Breast epithelium (tissue), 4 donors: ENCODE results near the gene LTO1. TPM values are rescaled to one million over a fixed set of nuclear protein-coding genes. Genes with fewer than 3 reads are reported as not detected.

ENCODE experiments used
- DNase-seq, 2 donors: peaks; one replicate each; pipeline ENCODE4 v3.0.0-alpha.2; 2019; ENCODE audit warnings: low spot score in 2 of 2
- H3K27ac ChIP-seq, 2 donors: fragments of 200-600 bp; sonication (generic) in 1 of 2; one replicate each; pipeline ENCODE4 v1.5.1; 2016 to 2019; ENCODE audit warnings: mild to moderate bottlenecking in 1 of 2
- H3K27me3 ChIP-seq, 2 donors: fragments of 200-600 bp; sonication (generic) in 1 of 2; one replicate each; pipeline versions ENCODE4 v1.5.1 to v1.6.0; 2017 to 2019; ENCODE audit warnings: control low read depth in 1 of 2, mild to moderate bottlenecking in 1 of 2
- H3K36me3 ChIP-seq: fragments of 200-600 bp; one replicate; pipeline ENCODE4 v1.5.1; 2019
- H3K4me1 ChIP-seq, 2 donors: fragments of 200-600 bp; sonication (generic); one replicate each; pipeline ENCODE4 v1.5.1; 2016 to 2019; ENCODE audit warnings: control low read depth in 1 of 2
- H3K4me3 ChIP-seq, 3 donors: fragments of 200-600 bp; sonication (generic); 1 replicate in 2 of 3; 2 replicates in 1 of 3; pipeline ENCODE4 v1.5.1; 2016 to 2019; ENCODE audit warnings: mild to moderate bottlenecking in 3 of 3, moderate library complexity in 2 of 3
- H3K9me3 ChIP-seq, 2 donors: fragments of 200-600 bp; sonication (generic) in 1 of 2; one replicate each; pipeline ENCODE4 v1.5.1; 2016 to 2019; ENCODE audit warnings: control low read depth in 1 of 2
- POLR2A ChIP-seq: fragments of 450-650 bp; IDR thresholded peaks from one replicate; pipeline ENCODE4 v1.6.1; 2016; ENCODE audit warnings: antibody characterized with exemption, mild to moderate bottlenecking, moderate library complexity
- POLR2AphosphoS5 ChIP-seq, 3 donors: sonication (generic); formaldehyde crosslinking; IDR thresholded peaks; one replicate each; pipeline ENCODE4 v1.6.1; 2017; ENCODE audit warnings: antibody characterized with exemption in 3 of 3
- intact Hi-C: fragments of 100-400 bp; cut with DNase I; formaldehyde crosslinking; loops from one replicate; pipeline ENCODE4 v1.15.1; 2023; ENCODE audit warnings: low total_unique reads
- total RNA-seq, 3 donors: library from RNA; depleted of rRNA; stranded (reverse); fragments of >200 nt; gene quantifications; one replicate each; pipeline ENCODE4 v1.1.0, GENCODE V29; 2016
- TF ChIP-seq, protein P1 (sequence below), 3 donors: fragments of 450-650 bp; IDR thresholded peaks; one replicate each; pipeline ENCODE4 v1.5.1; 2016 to 2017; ENCODE audit warnings: antibody characterized with exemption in 3 of 3, mild to moderate bottlenecking in 3 of 3, moderate library complexity in 3 of 3

Gene LTO1
- total RNA-seq, 3 donors from 2014 or later = 14.1 to 25.5 (median 18.7) TPM

DNA sequence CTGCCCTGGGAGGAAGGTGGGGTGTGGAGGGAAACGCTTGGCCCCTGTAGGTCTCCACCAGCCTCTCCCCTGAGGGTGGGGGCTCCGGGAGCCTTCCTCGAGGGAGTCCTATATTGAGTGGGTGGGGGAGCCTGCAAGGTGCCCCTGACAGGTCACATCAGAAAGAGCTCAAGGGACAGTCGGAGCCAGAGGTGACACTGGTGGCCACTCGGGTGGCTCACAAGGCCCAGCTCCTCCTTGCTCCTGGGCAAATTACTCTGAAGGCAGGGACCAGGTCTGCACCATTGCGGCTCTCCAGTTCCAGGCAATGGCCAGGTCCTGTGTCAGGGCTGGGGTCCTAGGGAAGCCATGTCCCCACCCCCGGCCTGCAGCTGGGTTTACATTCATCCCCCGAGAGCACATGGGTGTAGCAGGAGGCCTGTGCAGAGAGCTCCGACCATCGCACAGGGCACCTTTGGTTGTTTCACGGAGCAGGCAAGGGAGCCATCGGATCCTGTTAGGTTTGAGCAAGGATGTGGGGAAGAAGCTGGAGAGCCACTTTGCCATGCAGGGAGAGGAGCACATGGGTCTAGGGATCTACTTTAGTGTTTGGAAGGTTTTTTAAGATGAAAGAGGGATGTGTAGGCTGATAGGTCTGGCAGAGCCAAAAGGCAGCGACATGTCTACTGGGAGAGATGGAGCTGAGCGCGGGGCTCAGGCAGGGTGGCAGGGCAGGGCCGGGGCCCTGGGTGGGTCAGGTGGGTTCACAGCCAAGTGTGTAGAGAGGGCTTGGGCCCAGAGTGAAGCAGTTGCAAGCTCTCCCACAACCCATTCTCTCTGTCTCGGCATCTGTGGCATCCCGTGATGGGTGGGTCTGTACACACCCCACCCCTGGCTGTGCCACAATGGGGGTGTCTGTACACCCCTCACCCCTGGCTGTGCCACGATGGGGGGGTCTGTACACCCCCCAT is 19.4 kb downstream of the LTO1 start:
- DNase-seq = peak in 1 of 2 donors; percentile 43
- no peak overlapping the region for H3K4me3 ChIP-seq
- peaks cover 4% of the 10 kb centered on the region for H3K36me3 ChIP-seq
- H3K27ac ChIP-seq = peak overlapping the region in 1 of 2 donors; percentile 75
- H3K9me3 ChIP-seq = no peaks in the 10 kb centered on the region
- intact Hi-C loops = loop anchor here (5.0 kb wide), 1 partner anchor 1083 kb away; no protein-coding TSS in a partner anchor
- TF ChIP-seq POLR2A = no peak
- TF ChIP-seq, protein P1, sequence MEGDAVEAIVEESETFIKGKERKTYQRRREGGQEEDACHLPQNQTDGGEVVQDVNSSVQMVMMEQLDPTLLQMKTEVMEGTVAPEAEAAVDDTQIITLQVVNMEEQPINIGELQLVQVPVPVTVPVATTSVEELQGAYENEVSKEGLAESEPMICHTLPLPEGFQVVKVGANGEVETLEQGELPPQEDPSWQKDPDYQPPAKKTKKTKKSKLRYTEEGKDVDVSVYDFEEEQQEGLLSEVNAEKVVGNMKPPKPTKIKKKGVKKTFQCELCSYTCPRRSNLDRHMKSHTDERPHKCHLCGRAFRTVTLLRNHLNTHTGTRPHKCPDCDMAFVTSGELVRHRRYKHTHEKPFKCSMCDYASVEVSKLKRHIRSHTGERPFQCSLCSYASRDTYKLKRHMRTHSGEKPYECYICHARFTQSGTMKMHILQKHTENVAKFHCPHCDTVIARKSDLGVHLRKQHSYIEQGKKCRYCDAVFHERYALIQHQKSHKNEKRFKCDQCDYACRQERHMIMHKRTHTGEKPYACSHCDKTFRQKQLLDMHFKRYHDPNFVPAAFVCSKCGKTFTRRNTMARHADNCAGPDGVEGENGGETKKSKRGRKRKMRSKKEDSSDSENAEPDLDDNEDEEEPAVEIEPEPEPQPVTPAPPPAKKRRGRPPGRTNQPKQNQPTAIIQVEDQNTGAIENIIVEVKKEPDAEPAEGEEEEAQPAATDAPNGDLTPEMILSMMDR (IDR thresholded peaks at IDR 0.05) = no peak
- no peaks in the 10 kb centered on the region for H3K4me1 ChIP-seq
- H3K27me3 ChIP-seq = no peaks in the 10 kb centered on the region

DNA sequence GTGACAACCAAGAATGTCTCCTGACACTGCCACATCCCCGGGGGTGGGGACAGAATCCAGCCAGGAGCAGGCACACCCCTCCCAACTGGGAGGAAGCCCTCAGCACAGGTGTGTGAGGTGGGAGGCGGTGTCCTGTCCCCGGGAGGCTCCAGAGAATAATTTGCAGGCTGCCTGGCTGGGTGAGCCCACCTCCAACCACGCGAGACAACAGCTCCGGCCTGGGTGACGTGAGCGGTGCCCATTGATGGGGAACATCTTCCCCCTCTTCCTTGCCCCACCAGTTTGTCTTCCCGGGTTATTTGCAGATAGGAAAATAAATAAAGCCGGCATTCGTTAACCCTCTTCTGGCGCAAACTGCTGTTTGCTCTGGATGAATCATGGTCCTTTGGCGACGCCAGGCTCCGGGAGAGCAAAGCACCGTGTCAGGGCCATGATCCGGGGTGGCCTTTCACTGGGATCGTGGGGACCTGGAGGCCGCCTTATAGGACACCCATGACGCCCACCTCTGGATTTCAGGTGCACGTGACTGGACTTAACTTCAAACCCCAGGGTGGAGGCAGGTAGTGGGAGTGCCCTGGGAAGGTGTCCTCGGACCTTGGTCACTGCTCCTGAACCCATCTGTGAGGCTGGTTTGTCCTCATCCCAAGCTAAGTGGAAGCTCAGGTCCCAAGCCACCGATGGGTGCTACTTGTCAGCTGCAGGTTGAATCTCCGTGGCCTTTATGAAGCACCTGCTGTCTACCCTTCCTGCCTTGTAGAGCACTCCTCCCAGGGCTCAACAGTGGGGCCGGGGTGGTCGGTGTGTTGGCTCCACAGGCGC is 20.3 kb downstream of the LTO1 start:
- H3K27me3 ChIP-seq = no peaks in the 10 kb centered on the region
- intact Hi-C loops = loop anchor here (5.0 kb wide), 1 partner anchor 1083 kb away; no protein-coding TSS in a partner anchor
- peaks cover 4% of the 10 kb centered on the region for H3K36me3 ChIP-seq
- H3K4me3 ChIP-seq = peak overlapping the region in 1 of 3 donors; percentile 28
- no peaks in the 10 kb centered on the region for H3K9me3 ChIP-seq
- no peak for TF ChIP-seq POLR2AphosphoS5 (IDR thresholded peaks at IDR 0.05)
- TF ChIP-seq POLR2A = no peak
- TF ChIP-seq, protein P1 (IDR thresholded peaks at IDR 0.05) = no peak
- DNase-seq = peak in 1 of 2 donors; percentile 63
- H3K4me1 ChIP-seq = no peaks in the 10 kb centered on the region
- peak overlapping the region; percentile 19 to 87 for H3K27ac ChIP-seq

DNA sequence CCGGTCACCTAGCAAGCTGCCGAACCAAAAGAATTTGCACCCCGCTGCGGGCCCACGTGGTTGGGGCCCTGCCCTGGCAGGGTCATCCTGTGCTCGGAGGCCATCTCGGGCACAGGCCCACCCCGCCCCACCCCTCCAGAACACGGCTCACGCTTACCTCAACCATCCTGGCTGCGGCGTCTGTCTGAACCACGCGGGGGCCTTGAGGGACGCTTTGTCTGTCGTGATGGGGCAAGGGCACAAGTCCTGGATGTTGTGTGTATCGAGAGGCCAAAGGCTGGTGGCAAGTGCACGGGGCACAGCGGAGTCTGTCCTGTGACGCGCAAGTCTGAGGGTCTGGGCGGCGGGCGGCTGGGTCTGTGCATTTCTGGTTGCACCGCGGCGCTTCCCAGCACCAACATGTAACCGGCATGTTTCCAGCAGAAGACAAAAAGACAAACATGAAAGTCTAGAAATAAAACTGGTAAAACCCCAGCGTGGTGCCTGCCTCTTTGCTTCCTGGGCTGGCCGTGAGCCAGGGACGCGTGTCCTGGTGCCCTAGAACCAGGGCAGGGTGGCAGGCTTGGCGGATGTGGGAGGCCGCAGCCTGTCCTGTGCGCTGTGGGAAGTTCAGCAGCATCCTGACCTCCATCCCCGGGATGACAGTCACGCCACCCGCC is 21.0 kb downstream of the LTO1 start:
- H3K27ac ChIP-seq = peak overlapping the region; percentile 19 to 87
- no peaks in the 10 kb centered on the region for H3K27me3 ChIP-seq
- TF ChIP-seq, protein P1 (IDR thresholded peaks at IDR 0.05) = no peak
- TF ChIP-seq POLR2A (no peak), POLR2AphosphoS5 (IDR thresholded peaks at IDR 0.05) (no peak)
- peaks cover 4% of the 10 kb centered on the region for H3K36me3 ChIP-seq
- H3K9me3 ChIP-seq = no peaks in the 10 kb centered on the region
- intact Hi-C loops = no loop called here
- H3K4me3 ChIP-seq = peak overlapping the region in 1 of 3 donors; percentile 28
- DNase-seq = peak in 1 of 2 donors; percentile 75
- H3K4me1 ChIP-seq = no peaks in the 10 kb centered on the region

DNA sequence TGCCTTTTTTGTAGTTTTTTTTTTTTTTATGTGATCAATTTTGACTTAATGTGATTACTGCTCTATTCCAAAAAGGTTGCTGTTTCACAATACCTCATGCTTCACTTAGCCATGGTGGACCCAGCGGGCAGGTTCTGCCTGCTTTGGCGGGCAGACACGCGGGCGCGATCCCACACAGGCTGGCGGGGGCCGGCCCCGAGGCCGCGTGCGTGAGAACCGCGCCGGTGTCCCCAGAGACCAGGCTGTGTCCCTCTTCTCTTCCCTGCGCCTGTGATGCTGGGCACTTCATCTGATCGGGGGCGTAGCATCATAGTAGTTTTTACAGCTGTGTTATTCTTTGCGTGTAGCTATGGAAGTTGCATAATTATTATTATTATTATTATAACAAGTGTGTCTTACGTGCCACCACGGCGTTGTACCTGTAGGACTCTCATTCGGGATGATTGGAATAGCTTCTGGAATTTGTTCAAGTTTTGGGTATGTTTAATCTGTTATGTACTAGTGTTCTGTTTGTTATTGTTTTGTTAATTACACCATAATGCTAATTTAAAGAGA is 21.7 kb downstream of the LTO1 start:
- no peaks in the 10 kb centered on the region for H3K4me1 ChIP-seq
- peaks cover 4% of the 10 kb centered on the region for H3K36me3 ChIP-seq
- intact Hi-C loops = no loop called here
- no peaks in the 10 kb centered on the region for H3K27me3 ChIP-seq
- TF ChIP-seq, protein P1 (IDR thresholded peaks at IDR 0.05) = no peak
- TF ChIP-seq POLR2AphosphoS5 (IDR thresholded peaks at IDR 0.05) (no peak), POLR2A (no peak)
- no peak overlapping the region for H3K4me3 ChIP-seq
- no peaks in the 10 kb centered on the region for H3K9me3 ChIP-seq
- DNase-seq = no peak
- H3K27ac ChIP-seq = peak overlapping the region in 1 of 2 donors; percentile 87
